Measurements from ENCODE around the gene JMJD4.

- TF ChIP-seq CTCF (conservative IDR thresholded peaks at IDR 0.05) (no peak), EZH2 (IDR thresholded peaks at IDR 0.05; ENCODE audit: low read depth) (no peak)
Measured at GRCh38 chr1:227766015-227766634, 31.0 kb upstream of the JMJD4 start.

Data from PC-9 (cell line).